DMS114 treated with DMSO at 0.1 percent for 48 hours (cell line): ENCODE results near the gene SDK1.
"Not testable (repeated sequence)": the region's sequence is repeated elsewhere in the genome, so short reads cannot be mapped to it uniquely, and the experiment has no call there.

Source experiments
- DNase-seq: peaks from one replicate; lab custom pipeline; 2025; ENCODE audit not compliant: unreplicated experiment; lab: John Stamatoyannopoulos, UW

SDK1 gene

DNA sequence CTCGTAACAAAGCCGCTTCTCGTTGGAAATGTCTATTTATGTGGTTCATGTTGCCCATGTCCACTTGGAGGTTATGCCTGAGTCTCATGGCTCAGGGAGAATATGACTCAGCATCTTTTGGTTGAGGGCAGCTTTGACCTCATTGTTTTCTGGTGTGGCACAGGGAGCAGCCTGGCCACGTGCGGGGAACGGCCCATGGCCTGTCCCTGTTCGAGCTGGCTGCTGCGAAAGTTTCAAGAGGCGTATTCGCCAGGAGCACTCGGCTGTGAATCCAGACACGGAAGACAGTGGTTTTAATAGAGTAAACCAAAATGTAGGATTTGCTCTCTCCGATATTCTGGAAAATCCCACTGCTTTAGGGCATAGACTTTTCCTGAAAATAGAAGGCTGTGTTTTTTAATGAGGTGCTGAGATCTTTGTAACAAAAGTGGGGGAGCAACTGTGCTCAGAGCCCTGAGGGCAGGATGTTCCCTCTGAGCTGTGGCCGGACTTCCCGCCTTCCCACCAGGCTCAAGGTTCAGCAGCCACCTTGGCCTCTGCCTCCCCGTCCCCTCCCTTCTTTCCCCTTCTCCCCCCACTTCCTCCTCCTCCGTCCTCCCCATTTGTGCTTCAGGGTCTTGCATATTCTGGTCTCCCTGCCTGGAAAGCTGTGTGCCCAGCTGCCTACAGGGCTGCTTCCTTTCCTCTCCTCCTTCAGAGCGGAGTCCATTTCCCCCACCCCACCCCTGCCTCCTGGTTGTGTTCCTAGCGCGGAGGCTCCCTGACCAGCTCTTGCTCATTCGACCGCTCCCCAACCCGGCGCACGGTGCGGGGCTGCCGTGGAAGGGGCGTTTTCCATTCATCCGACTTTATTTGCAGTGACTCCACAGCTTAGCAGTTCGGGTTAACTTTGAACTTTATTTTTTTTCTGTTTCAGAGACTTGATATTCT lies 642.0 kb downstream of the SDK1 start:
- DNase-seq: no peak

DNA sequence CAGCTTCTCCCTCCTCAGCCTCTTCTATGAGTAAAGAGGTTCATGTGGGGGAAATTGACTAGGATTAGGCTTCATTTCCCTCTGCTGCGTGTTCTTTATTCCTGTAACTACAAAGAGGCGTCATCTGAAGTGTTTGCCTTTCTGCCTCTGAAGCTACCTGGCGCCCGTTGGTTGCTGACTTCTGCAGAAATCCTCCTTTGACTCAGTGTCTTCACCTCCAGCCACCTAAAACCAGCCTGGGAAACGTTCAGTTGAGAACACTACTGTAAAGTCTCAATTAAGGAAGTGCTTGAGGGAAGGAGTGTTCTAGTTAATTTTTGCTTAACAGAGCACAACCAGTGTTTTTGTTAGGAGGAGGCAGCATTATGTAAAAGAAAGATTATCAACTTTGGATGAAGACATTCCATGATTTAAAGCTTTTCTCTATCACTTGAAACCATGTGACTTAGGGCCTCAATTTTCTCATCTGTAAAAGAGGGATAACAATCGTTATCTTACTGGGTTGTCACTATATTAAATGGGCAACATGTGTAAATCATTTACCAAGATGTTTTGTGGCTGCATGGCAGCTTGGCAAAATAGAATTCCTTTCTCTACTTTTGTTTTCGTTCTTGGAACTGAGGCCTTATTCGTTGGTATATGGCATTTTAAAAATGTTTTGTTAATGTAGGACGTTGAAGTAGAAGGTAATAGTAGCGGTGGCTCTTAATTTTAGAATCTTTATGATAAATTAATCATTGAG lies 642.9 kb downstream of the SDK1 start:
- no peak for DNase-seq

DNA sequence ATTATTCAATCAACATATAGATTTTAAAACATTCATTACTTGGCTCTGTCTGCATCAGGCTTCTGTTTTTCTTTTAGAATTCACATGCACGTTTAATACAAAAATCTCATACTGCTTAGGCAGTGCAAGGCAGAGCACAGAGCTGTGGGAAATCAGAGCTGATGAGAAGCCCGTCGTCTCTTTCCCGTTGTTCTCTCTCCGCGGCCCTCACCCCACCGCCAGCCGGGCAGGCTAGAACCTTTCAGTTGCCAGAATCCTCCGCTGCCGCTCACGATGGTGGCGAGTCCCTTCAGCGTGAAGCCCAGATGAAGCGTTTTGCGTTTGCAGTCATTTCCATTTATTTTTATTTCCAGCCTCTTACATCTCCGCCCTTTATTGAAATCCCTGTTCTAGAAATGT lies 648.2 kb downstream of the SDK1 start:
- no peak for DNase-seq

DNA sequence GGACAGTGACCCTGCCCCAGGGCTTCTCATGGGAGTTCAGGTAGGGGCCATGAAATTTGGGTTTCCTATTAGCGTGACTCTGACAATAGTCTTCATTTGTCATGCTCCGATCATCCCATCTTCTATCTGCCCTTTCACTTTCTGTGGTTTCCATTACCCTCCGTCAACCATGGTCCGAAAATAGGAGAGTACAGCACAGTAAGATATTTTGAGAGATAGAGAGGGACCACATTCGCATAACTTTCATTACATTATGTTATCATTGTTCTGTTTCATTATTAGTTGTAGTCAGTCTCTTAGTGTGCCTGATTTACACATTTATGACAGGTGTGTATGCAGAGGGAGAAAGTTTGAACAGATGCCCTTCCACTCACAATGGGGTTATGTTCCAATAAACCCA lies 649.2 kb downstream of the SDK1 start:
- no peak for DNase-seq

DNA sequence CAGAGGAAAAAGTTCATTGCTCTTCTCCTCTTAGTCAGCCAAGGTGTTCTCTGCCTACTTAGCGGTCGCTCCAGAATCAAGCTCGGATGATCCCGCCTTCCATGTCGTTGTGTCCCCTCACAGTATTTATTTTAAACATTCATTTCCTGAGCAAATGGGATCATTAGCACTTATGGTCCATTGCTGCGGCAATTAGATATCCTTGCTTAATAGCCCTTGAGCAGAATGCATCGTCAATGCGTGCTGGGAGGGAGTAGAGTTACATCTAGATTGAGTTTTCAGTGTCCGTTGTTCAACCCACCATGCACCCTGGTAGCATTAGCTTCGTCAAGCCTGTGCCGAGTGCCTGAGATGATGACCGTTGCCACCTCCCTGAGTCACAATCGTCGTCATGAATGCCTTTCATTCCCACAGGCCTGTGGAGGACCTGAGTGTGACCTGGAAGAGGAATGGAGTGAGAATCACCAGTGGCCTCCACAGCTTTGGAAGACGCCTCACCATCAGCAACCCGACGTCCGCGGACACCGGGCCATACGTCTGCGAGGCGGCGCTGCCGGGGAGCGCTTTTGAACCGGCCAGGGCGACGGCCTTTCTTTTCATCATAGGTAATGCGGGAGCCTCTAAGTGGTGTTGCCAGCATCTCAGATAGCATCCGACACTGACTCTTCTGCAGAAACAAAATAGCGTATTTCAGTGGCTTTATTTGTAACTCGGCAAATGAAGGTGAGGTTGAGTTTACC lies 650.4 kb downstream of the SDK1 start:
- DNase-seq: no peak

DNA sequence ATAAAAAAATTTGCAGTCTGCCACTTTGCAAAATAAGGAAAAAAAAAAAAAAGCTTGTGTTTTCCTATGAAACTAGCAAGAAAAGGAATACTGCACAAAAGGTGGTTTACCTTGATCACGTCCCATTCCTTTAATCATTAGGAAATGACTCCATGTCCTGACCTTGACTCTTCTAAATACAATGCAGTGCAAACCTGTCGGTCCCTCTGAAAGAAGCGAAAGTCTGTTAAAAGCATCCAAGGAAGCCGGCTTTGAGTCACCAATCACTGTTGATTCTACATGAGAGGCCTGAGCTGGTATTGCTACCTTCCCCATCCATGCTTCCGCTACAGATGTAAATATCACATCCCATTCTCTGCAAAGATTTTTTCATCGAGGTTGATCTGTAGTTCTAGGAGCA lies 652.1 kb downstream of the SDK1 start:
- DNase-seq: no peak

DNA sequence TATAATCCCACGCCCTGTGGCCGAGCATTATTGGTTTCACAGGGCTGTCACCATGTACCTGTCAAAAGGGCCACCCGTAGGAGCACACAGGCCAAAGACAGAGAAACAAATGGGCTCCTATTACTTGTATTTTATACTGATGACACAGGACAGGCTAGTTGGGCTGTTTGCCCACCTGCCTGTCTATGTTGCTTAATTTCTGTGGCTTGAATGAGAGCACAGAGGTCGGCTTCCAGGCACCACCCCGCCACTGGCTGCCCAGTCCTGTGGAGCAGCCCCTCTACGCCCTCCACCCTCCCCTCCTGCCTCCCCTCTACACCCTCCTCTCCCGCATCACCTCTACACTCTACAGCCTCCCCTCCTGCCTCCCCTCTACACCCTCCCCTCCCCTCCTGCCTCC lies 652.9 kb downstream of the SDK1 start:
- no peak for DNase-seq

DNA sequence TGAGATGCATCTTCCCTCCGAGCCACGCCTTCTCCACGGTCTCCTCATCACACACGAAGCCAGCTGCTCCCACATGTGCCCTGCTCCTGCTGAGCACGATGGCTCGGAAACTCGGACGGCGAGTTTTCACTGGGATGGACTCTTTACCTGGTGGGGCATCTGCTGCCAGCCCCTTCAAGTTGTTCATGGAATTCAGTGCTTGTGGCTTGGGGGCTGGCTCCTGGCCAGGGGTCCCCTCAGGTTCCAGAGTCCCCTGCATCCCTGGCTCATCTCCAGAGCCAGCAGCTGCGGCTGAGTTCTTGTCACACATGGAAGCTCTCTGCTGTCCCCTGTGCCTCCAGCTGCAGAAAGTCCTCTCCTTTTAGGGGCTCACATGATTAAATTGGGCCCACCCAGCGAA lies 654.0 kb downstream of the SDK1 start:
- DNase-seq: no peak

DNA sequence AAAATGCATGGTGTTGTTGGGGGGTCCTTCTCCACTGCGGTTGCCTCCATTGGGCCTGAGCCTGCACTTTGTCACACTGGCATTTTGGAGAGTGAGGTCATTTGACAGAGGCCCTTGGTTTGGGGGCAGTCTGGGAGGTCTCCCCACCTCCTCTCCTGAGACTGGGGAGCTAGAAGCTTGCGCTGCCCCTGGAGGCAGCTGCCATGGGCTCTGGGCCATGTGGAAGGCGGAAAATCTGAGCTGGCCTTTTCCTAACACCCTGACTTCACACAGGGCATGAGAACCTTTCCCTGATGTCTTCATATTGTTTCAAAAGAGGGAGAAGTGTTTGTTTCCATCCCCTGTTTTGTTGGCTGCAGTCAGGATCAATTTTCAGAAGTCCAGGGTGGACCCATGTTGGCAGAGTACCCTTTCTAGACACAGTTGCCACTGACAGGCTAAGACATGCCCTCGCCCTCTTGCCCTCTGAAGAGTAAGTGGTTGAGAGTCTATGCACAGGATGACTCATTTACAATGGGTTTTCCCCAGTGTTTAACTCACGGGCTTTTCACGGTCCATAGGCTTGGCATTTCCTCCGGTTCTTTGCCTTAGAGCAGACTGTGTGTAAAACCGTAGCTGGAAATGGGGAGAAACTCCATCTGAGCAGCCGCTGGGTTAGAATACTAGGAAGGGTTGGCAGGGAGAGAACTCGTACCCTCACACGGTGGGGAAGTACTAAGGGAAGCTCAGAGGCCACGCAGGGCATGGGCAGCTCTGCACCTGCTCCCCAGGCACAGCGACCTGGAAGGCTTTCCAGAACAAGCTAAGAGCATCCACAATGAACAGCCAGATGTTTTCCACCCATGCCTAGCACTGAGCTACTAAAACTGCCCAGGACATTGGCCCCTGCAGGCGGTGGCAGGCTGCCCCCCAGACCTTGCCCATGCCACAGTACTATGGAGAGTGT lies 655.0 kb downstream of the SDK1 start:
- DNase-seq: no peak

DNA sequence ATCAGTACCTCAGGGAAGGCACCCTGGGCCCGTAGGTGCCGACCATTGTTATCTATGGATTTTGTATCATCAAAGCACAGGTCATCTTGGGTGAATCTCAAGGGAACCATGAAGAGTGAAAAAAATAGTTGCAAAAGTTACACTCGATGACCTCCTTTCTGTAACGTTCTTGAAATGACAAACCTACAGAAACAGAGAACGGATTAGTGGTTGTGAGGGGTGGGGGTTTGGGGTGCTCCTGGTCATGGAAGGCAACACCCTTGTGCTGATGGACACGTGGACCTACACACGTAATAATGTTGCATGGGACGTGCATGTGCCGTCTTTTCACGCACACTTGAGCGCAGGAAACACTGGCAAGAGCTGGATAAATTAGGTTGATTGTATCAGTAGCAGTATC lies 655.9 kb downstream of the SDK1 start:
- no peak for DNase-seq

DNA sequence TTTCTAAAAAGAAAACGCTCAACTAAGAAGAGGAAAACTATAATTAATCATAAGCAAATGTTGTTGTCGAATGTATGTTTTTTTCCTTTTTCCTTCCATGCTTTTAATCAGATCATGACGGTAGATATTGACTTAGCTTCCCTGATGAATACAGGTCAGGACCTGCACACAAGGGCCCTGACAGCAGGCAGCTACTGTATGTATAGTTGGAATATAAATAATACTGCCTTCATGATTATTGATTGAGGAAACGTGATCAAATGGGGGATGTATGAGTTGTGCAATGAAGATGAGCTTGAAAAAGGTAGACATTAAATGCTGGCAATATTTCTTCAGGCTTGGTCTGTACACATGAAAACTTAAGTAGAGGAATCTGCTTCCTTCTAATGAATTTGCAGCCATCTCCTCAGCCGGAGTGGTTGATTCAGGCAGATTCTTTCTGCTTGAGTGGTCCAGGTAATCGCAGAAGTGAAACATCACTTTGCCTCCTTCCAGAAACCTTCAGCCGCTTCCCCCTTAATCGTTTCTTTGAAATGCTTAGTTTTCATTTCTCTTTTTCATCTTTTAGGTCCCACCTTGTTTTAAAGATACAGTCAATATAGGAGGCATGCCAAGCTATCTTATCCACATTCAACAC lies 656.5 kb downstream of the SDK1 start:
- no peak for DNase-seq

DNA sequence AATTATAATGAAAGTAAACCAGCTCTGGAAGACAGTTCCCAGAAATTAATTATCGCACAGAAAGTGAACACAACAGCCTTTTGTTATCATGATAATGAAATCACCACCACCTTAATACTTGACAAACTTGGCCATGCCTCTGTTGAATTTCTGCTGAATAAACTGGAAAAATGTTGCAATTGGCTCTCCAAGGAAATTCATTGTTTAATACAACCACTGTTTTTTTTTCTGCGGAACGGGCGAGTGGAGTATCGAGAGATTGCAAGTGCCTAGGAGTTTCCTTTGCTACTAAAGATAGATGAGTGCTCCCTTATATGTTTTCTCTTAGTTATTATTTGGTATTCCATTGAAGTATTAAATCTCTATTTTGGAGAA lies 657.0 kb downstream of the SDK1 start:
- DNase-seq: no peak

DNA sequence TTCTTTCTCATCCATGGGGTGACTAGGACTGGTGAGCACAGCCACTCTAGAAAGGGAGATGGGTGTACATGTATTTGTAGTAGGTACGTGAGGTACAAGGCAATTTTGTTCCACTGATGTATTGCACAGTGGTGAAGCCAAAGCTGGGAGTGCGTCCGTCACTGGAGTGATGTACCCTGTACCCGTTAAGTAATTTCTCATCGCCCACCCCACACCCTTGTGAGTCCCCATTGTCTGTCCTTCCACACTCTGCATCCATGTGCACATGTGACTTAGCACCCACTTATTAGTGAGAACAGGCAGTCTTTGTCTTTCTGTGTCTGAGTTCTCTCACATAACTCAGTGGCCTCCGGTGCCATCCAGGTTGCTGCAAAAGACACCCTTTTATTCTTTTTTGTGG lies 658.3 kb downstream of the SDK1 start:
- no peak for DNase-seq

DNA sequence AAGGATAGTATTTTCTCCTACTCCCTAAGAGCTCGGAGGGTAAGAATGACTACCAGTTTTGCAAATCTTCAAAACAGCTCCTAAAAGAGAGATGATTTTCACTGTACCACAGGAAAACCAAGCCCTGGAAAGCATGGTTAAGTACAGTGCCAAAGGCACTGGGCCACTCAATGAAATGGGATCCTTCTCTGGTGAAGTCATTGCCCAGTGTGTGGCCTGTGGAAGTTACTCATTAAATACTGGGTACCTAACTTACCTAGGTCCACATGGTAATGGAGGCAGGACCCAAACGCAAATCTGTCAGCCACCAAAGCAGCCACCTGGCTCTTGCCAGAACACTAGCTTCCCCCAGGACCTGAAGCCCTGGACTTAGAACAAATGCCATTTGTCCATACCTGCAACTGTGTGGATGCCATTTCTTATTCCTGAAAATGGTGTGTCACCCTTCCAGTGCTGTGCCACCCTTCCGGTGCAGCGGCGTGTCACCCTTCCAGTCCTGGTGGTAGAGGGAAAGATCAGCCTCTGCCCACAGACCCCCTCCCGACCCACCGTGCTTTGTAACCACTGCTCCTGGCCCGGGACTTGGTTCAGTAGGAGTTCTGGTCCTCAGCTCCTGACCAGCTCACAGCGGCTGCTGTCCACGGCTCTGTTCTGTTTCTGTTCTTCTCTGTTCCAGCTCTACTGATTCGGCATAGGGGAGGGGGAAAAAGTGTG lies 659.2 kb downstream of the SDK1 start:
- no peak for DNase-seq

DNA sequence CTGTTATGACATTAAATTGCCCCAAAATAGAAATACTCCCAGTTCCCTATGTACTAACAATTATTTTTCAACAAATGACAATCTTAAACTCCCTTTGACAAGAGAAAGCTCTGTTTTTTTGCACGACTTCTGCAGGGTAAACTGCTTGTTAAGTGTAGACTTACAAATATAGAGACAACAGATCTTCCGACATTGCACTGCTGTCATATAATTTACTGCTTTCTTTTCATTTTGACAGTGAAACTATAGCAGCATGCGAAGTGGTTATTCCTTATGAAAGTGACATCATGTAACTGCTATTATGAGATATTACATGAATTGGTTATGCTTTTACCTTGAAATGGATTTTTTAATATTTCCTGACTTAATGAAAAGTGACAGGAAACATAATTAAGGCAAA lies 659.9 kb downstream of the SDK1 start:
- DNase-seq: no peak

DNA sequence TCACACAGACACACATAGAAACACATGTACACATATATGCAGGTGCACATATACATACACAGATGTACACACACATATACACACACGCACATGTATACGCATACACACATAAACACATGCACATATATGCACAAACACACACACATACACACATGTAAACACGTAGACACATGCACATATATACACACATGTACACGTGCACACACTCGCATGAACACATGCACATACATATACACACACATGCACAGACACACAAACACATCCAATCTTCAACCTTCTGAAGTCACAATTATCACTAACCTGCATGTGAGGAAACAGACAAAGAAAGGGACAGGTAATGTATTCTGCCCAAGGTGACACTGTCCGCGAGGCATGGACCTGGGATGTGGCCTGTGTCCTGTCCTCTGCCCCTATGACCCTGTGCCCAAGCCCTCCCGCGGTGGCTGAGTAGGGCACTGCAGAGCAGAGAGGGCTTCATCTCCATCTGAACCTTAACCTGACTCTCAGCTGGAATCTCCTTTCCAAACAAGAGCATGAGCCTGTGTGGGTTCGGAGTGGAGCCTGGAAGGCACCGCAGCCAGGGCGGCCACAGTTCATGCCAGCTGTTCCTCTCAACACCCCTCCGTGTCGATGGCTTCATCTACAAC lies 660.9 kb downstream of the SDK1 start:
- no peak for DNase-seq

DNA sequence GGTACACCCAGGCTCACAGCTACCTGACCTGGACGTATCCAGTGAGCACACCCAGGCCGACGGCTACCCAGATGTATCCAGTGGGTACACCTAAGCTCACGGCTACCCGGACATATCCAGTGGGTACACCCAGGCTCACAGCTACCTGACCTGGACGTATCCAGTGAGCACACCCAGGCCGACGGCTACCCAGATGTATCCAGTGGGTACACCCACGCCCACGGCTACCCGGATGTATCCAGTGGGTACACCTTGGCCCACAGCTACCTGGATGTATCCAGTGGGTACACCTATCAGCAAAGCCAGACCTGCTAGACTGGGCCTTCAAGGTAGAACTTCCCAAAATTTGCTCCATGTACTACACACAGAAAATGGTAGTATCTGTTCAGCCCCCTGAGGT lies 662.7 kb downstream of the SDK1 start:
- DNase-seq: not testable (repeated sequence)

DNA sequence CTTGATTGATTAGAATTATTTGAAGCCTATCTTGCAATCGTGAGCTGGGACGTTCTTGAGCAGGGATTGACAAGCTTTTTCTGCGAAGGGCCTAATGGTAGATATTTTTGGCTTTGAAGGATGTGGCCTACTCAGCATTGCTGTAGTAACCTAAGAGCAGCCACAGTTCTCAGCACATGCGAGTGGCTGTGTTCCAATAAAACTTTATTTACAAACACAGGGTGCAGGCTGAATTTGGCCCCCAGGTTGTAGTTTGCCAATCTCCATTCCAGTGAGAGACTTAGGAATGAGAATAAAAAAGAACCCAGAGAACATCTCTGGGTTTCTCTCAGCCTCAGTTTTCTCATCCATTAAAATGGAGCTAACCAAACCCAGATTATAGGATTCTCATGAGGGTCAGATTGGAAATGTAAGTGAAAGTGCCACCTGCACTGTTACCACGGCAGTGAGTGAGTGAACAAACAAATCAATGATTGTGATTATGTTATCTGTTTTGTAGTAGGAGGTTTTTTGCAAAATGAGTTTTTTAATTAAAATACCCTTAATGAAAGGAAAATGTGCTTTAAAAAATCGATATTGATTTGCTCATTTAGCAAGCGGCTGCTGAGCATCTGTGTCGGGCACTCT lies 664.0 kb downstream of the SDK1 start:
- DNase-seq: no peak
